K562 (cell line): ENCODE measurements around the gene DMRT2. TPM values are rescaled to one million over a fixed set of nuclear protein-coding genes. Genes with fewer than 3 reads are reported as not detected.

ENCODE experiments used
- ATAC-seq: fragments of 200-7000 bp; cut with Tn5 transposase; 3 replicates; pipeline ENCODE4 v1.9.1; 2020; ENCODE audit warnings: moderate library complexity
- BruUV-seq: library from RNA; stranded (reverse); fragments of 400-500 nt; replicated peaks from 2 replicates; lab custom pipeline; 2021; lab: Mats Ljungman, UMichigan
- CTCF ChIA-PET: fragments of 300-600 bp; formaldehyde crosslinking; extraction: SDS; loops from one replicate; lab custom pipeline; 2021; ENCODE audit warnings: low intra/inter-chr PET ratio; lab: Yijun Ruan, JAX
- POLR2A ChIA-PET: fragments of 300-600, 350-650 bp; sonication (Branson Sonifier 250); formaldehyde crosslinking; extraction: SDS; loops from one replicate; lab custom pipeline; 2021; ENCODE audit warnings: antibody characterized with exemption, inconsistent platforms; lab: Yijun Ruan, JAX
- DNase-seq, 4 experiments: peaks; one replicate each; pipeline versions ENCODE4 v3.0.0 to v3.0.0-alpha.2; 2011 to 2018; ENCODE audit warnings: low spot score in 3 of 4, mixed read lengths in 3 of 4; ENCODE audit errors: extremely low read depth in 1 of 4
- FAIRE-seq: peaks from 2 replicates; lab custom pipeline; 2011; peaks lifted over from hg19 to GRCh38; lab: Jason Lieb, UNC
- H2AFZ ChIP-seq: 2 replicates; pipeline ENCODE4 v1.6.0; 2011; ENCODE audit warnings: low read depth, low read length, control low read depth, inconsistent platforms
- H3K27ac ChIP-seq: fragments of 200-600 bp; 3 replicates; pipeline ENCODE4 v1.8.0; 2011; ENCODE audit warnings: low read depth, mild to moderate bottlenecking, control low read depth, inconsistent platforms, low read length, moderate library complexity, mixed read lengths; ENCODE audit errors: extremely low read depth
- H3K27me3 ChIP-seq, 2 experiments: fragments of 300-600 bp in 1 of 2; 2 replicates in 1 of 2; 3 replicates in 1 of 2; pipeline versions ENCODE4 v1.6.0 to v1.8.0; 2011; ENCODE audit warnings: inconsistent platforms in 2 of 2, low read length in 2 of 2, mild to moderate bottlenecking in 1 of 2, mixed read lengths in 1 of 2, moderate library complexity in 1 of 2; ENCODE audit not compliant: control insufficient read depth in 2 of 2, insufficient read depth in 2 of 2
- H3K36me3 ChIP-seq: fragments of 300-600 bp; 3 replicates; pipeline ENCODE4 v1.8.0; 2011; ENCODE audit warnings: mild to moderate bottlenecking, low read length, inconsistent platforms; ENCODE audit not compliant: control insufficient read depth, insufficient read depth
- H3K4me1 ChIP-seq, 2 experiments: fragments of 200-600 bp in 1 of 2; replicated peaks in 1 of 2; 2 replicates in 1 of 2; 3 replicates in 1 of 2; pipeline versions ENCODE4 v1.5.1 to v1.8.0; 2011; ENCODE audit warnings: inconsistent platforms in 2 of 2, low read length in 2 of 2, mild to moderate bottlenecking in 1 of 2, mixed read lengths in 1 of 2, moderate library complexity in 1 of 2; ENCODE audit not compliant: control insufficient read depth in 2 of 2, insufficient read depth in 2 of 2
- H3K4me2 ChIP-seq: 2 replicates; pipeline ENCODE4 v1.6.1; 2011; ENCODE audit warnings: low read length, control low read depth, inconsistent platforms, mixed read lengths; ENCODE audit not compliant: insufficient read depth
- H3K4me3 ChIP-seq: fragments of 200-600 bp; sonication (generic), shearing (Covaris generic); 2 replicates; pipeline ENCODE4 v1.5.1; 2016; ENCODE audit warnings: control low read depth, inconsistent platforms
- H3K79me2 ChIP-seq: fragments of 200-600 bp; 3 replicates; pipeline ENCODE4 v1.8.0; 2011; ENCODE audit warnings: low read length, inconsistent platforms; ENCODE audit not compliant: control insufficient read depth, insufficient read depth
- H3K9ac ChIP-seq, 2 experiments: 2 replicates each; pipeline versions ENCODE4 v1.6.0 to v1.6.1; 2011; ENCODE audit warnings: low read depth in 2 of 2, low read length in 2 of 2, control low read depth in 1 of 2, inconsistent platforms in 1 of 2, mild to moderate bottlenecking in 1 of 2, mixed read lengths in 1 of 2; ENCODE audit not compliant: insufficient read depth in 1 of 2
- H3K9me1 ChIP-seq: one replicate; pipeline ENCODE4 v1.6.0; 2011; ENCODE audit warnings: inconsistent platforms, mild to moderate bottlenecking, low read length, moderate library complexity; ENCODE audit not compliant: control insufficient read depth, insufficient read depth
- H3K9me3 ChIP-seq: replicated peaks from 2 replicates; pipeline ENCODE4 v1.5.1; 2011; ENCODE audit warnings: low read depth, low read length, inconsistent platforms; ENCODE audit not compliant: control insufficient read depth, insufficient read depth
- H4K20me1 ChIP-seq: replicated peaks from 2 replicates; pipeline ENCODE4 v1.6.1; 2011; ENCODE audit warnings: low read length, inconsistent platforms, mixed read lengths; ENCODE audit not compliant: control insufficient read depth, insufficient read depth
- ATF1 ChIP-seq, 2 experiments: fragments of 450-650 bp in 1 of 2; IDR thresholded peaks; 2 replicates each; pipeline ENCODE4 v1.6.1; 2016; ENCODE audit warnings: missing compliant biosample characterization in 1 of 2, missing genetic modification characterization in 1 of 2
- DDX20 ChIP-seq: fragments of 450-650 bp; IDR thresholded peaks from 2 replicates; pipeline ENCODE4 v1.6.1; 2016; ENCODE audit warnings: missing genetic modification characterization, low read depth, mild to moderate bottlenecking, missing compliant biosample characterization, moderate library complexity
- FOXJ3 ChIP-seq: sonication (generic); formaldehyde crosslinking; IDR thresholded peaks from 2 replicates; pipeline ENCODE4 v1.4.0; 2020; ENCODE audit warnings: mild to moderate bottlenecking, missing genetic modification reagents
- NFE2 ChIP-seq: IDR thresholded peaks from 2 replicates; pipeline ENCODE4 v1.6.1; 2014; ENCODE audit warnings: antibody characterized with exemption, low read depth
- PHF8 ChIP-seq: fragments of 200-600 bp; sonication (generic); IDR thresholded peaks from 2 replicates; pipeline ENCODE4 v1.6.1; 2012; ENCODE audit warnings: mixed run types, mild to moderate bottlenecking, inconsistent platforms, low read length, moderate library complexity, borderline replicate concordance
- PRMT5 ChIP-seq: sonication (generic); formaldehyde crosslinking; IDR thresholded peaks from 2 replicates; pipeline ENCODE4 v1.5.0; 2020; ENCODE audit warnings: missing genetic modification reagents
- RFX5 ChIP-seq: IDR thresholded peaks from 2 replicates; pipeline ENCODE4 v1.6.1; 2011; ENCODE audit warnings: low read depth, mild to moderate bottlenecking, improper control_type of control experiment, low read length
- TFAM ChIP-seq: fragments of 250-450 bp; sonication (Bioruptor Pico); conservative IDR thresholded peaks from 2 replicates; pipeline ENCODE4 v1.5.0; 2021; ENCODE audit warnings: mild to moderate bottlenecking, moderate library complexity
- XRCC4 ChIP-seq: IDR thresholded peaks from one replicate; pipeline ENCODE4 v1.6.1; 2011; ENCODE audit not compliant: insufficient read depth, insufficient read length; ENCODE audit errors: extremely low read depth
- ZNF197 ChIP-seq: fragments of 200-800 bp; sonication (Bioruptor generic); IDR thresholded peaks from 2 replicates; pipeline ENCODE4 v1.6.1; 2016; ENCODE audit warnings: low read depth, missing genetic modification characterization, missing compliant biosample characterization
- ZNF408 ChIP-seq: fragments of 250-450 bp; sonication (Bioruptor Pico); IDR thresholded peaks from 2 replicates; pipeline ENCODE4 v1.4.0; 2020; ENCODE audit warnings: low read depth, mild to moderate bottlenecking, moderate library complexity
- ZNF695 ChIP-seq: fragments of 450-650 bp; formaldehyde crosslinking; IDR thresholded peaks from 2 replicates; pipeline ENCODE4 v1.4.0; 2020; ENCODE audit warnings: mild to moderate bottlenecking, moderate library complexity
- ZNF696 ChIP-seq: fragments of 250-450 bp; sonication (Bioruptor Pico); conservative IDR thresholded peaks from 2 replicates; pipeline ENCODE4 v1.4.0; 2020; ENCODE audit warnings: mild to moderate bottlenecking, moderate library complexity
- WGBS: fragments of 100-300 bp; shearing (Covaris generic); methylation state at CpG from one replicate; pipeline ENCODE4 v1.1.6; 2016; ENCODE audit warnings: low coverage, mixed read lengths; ENCODE audit not compliant: insufficient coverage; ENCODE audit errors: missing lambda C conversion rate; 5-methylcytosine and 5-hydroxymethylcytosine counted together
- in situ Hi-C: fragments of 300-500 bp; cut with MboI; formaldehyde crosslinking; loops from 4 replicates; pipeline ENCODE4 v1.15.0; 2018; ENCODE audit warnings: inconsistent platforms, mixed read lengths
- intact Hi-C: fragments of 100-400 bp; cut with micrococcal nuclease; formaldehyde crosslinking; loops from 2 replicates; pipeline ENCODE4 v1.14.2; 2022
- polyA plus RNA-seq, 8 experiments: library from polyadenylated mRNA; depleted of rRNA in 4 of 8; stranded (reverse) in 5 of 8; unstranded in 3 of 8; fragments of >200 nt; fragmentation: Nextera tagmentation in 2 of 8; fragmentation: Illumina TruSeq in 1 of 8; extraction: Ambion mirVana in 2 of 8; extraction: Trizol in 1 of 8; gene quantifications; 2 replicates each; pipeline versions ENCODE4 v1.2.1 to v1.2.3, GENCODE V29; 2011 to 2014; ENCODE audit warnings: inconsistent platforms in 1 of 8, missing spikeins in 1 of 8
- total RNA-seq, 7 experiments: library from RNA; depleted of rRNA in 6 of 7; stranded (reverse); fragments of >200 nt in 6 of 7; fragmentation: Illumina TruSeq in 2 of 7; extraction: Trizol in 2 of 7; gene quantifications; 2 replicates each; pipeline versions ENCODE4 v1.2.1 to v1.2.3, GENCODE V29; 2011 to 2021; ENCODE audit warnings: low replicate concordance in 1 of 7
- TF ChIP-seq, protein P1 (sequence below): fragments of 450-650 bp; IDR thresholded peaks from 2 replicates; pipeline ENCODE4 v1.6.1; 2016
- TF ChIP-seq, protein P2 (sequence below): sonication (generic); formaldehyde crosslinking; IDR thresholded peaks from 2 replicates; pipeline ENCODE4 v1.8.1; 2023; ENCODE audit warnings: mild to moderate bottlenecking, missing genetic modification reagents

Gene DMRT2
- total and polyA plus RNA-seq, 9 of the 15 experiments (the other 6 are each of a cell fraction or from before 2014, with no cell fraction given) = not detected

DNA sequence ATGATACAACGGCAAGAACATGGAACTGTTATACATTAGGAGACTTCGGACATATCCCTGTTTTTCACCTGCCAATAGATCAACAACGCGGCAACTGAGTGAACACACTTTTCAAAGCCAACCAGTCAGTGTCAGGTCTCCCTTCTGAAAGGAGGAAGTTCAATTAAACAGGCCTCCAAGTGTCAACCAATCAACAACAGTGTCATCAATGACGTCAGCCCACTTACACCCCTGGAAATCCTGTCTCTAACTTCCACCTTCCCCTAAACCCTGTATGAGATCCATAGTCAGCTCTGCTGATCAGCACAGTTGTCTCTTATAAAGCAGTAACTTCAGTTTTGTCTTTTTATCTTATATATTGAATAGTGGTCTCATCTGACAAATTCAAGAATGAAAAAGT is 37.1 kb upstream of the DMRT2 start:
- 0% methylated on average over 5 of the region's 5 CpGs for WGBS
- TF ChIP-seq ATF1 (CRISPR knock-in tag; IDR thresholded peaks at IDR 0.05) (no peak), ATF1 (tag; IDR thresholded peaks at IDR 0.05) (peak; percentile 66), TFAM (no peak)
- no peak overlapping the region for H3K4me2 ChIP-seq
- H4K20me1 ChIP-seq = no peaks in the 10 kb centered on the region
- H3K79me2 ChIP-seq = no peaks in the 10 kb centered on the region
- no TSS peak for BruUV-seq
- no peak overlapping the region for H3K9ac ChIP-seq
- POLR2A ChIA-PET = no interaction called here
- H3K27ac ChIP-seq = no peak overlapping the region
- CTCF ChIA-PET = no interaction called here
- H3K4me3 ChIP-seq = no peak overlapping the region
- H3K36me3 ChIP-seq = no peaks in the 10 kb centered on the region
- no peak overlapping the region for H2AFZ ChIP-seq
- H3K9me3 ChIP-seq = no peaks in the 10 kb centered on the region
- intact Hi-C loops (no loop called here), in situ Hi-C loops (no loop called here)
- FAIRE-seq (no peak), ATAC-seq (no peak), DNase-seq (peak in 2 of 4 experiments; percentile 8)
- H3K27me3 ChIP-seq = no peaks in the 10 kb centered on the region
- H3K4me1 ChIP-seq = no peaks in the 10 kb centered on the region
- H3K9me1 ChIP-seq = no peaks in the 10 kb centered on the region

DNA sequence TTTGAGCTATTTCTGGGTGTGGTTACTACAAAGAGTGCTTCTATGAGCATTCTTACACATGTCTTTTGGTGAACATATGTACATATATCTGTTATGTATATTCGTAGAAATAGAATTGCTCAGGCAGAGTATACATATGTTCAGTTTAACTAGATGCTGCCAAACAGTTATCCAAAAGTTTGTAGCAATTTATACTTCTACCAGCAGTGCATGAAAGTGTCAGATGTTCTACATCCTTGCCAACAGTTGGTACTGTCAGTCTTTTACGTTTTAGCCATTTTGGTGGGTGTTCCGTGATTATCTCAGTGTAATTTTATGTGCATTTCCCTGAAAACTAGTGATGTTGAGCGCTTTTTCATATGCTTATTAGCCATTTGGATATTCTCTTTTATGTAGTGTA is 35.9 kb upstream of the DMRT2 start:
- Histone ChIP-seq H3K36me3 (no peaks in the 10 kb centered on the region), H3K4me1 (no peaks in the 10 kb centered on the region), H3K27me3 (no peaks in the 10 kb centered on the region), H3K27ac (no peak overlapping the region), H3K4me3 (no peak overlapping the region), H3K9me3 (no peaks in the 10 kb centered on the region), H2AFZ (no peak overlapping the region), H3K4me2 (no peak overlapping the region), H4K20me1 (no peaks in the 10 kb centered on the region), H3K9me1 (no peaks in the 10 kb centered on the region), H3K9ac (no peak overlapping the region), H3K79me2 (no peaks in the 10 kb centered on the region)
- DNase-seq (no peak), ATAC-seq (no peak), FAIRE-seq (no peak)
- BruUV-seq = no TSS peak
- CTCF ChIA-PET = no interaction called here
- intact Hi-C loops (no loop called here), in situ Hi-C loops (no loop called here)
- POLR2A ChIA-PET = no interaction called here
- 2% methylated on average over 4 of the region's 4 CpGs for WGBS
- TF ChIP-seq FOXJ3 (CRISPR knock-in tag) = no peak
- no peak for TF ChIP-seq XRCC4
- no peak for TF ChIP-seq ZNF408
- TF ChIP-seq RFX5 = no peak
- TF ChIP-seq, protein P1, sequence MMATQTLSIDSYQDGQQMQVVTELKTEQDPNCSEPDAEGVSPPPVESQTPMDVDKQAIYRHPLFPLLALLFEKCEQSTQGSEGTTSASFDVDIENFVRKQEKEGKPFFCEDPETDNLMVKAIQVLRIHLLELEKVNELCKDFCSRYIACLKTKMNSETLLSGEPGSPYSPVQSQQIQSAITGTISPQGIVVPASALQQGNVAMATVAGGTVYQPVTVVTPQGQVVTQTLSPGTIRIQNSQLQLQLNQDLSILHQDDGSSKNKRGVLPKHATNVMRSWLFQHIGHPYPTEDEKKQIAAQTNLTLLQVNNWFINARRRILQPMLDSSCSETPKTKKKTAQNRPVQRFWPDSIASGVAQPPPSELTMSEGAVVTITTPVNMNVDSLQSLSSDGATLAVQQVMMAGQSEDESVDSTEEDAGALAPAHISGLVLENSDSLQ = no peak
- no peak for TF ChIP-seq PRMT5
- TF ChIP-seq ZNF696 (CRISPR knock-in tag) = no peak
- TF ChIP-seq ZNF197 = no peak
- TF ChIP-seq PHF8 = no peak
- no peak for TF ChIP-seq NFE2
- no peak for TF ChIP-seq DDX20 (tag)
- TF ChIP-seq, protein P2, sequence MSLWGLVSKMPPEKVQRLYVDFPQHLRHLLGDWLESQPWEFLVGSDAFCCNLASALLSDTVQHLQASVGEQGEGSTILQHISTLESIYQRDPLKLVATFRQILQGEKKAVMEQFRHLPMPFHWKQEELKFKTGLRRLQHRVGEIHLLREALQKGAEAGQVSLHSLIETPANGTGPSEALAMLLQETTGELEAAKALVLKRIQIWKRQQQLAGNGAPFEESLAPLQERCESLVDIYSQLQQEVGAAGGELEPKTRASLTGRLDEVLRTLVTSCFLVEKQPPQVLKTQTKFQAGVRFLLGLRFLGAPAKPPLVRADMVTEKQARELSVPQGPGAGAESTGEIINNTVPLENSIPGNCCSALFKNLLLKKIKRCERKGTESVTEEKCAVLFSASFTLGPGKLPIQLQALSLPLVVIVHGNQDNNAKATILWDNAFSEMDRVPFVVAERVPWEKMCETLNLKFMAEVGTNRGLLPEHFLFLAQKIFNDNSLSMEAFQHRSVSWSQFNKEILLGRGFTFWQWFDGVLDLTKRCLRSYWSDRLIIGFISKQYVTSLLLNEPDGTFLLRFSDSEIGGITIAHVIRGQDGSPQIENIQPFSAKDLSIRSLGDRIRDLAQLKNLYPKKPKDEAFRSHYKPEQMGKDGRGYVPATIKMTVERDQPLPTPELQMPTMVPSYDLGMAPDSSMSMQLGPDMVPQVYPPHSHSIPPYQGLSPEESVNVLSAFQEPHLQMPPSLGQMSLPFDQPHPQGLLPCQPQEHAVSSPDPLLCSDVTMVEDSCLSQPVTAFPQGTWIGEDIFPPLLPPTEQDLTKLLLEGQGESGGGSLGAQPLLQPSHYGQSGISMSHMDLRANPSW (CRISPR knock-in tag) = no peak
- no peak for TF ChIP-seq ZNF695
